ENCODE results near the gene LMF1.

DNA sequence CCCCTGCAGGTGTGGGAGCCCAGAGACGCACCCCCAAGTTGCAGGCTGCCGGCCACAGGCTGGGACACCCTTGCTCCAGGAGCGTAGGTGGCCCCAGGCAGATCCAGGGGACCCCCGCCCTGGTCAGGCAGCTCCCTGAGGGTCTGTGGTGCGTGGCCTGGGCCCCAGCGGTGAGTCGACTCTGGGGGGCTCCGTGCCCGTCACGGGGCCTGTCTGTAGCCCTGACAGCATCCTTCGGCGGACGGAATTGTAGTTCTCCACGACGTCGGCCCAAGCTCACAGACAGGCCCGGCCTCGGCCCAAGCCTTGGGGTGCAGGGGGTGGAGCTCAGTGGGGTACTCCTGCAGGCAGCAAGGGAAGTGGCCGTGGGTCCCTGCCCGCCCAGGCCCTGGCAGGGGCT is 82.9 kb downstream of the LMF1 start:
- TF ChIP-seq, protein P1, sequence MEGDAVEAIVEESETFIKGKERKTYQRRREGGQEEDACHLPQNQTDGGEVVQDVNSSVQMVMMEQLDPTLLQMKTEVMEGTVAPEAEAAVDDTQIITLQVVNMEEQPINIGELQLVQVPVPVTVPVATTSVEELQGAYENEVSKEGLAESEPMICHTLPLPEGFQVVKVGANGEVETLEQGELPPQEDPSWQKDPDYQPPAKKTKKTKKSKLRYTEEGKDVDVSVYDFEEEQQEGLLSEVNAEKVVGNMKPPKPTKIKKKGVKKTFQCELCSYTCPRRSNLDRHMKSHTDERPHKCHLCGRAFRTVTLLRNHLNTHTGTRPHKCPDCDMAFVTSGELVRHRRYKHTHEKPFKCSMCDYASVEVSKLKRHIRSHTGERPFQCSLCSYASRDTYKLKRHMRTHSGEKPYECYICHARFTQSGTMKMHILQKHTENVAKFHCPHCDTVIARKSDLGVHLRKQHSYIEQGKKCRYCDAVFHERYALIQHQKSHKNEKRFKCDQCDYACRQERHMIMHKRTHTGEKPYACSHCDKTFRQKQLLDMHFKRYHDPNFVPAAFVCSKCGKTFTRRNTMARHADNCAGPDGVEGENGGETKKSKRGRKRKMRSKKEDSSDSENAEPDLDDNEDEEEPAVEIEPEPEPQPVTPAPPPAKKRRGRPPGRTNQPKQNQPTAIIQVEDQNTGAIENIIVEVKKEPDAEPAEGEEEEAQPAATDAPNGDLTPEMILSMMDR (IDR thresholded peaks at IDR 0.05; ENCODE audit: low read depth, low read length), result no peak
- no peak for TF ChIP-seq EZH2phosphoT487 (IDR thresholded peaks at IDR 0.05; ENCODE audit: low read depth)
